ENCODE measurements around the gene ACTL8.

GRCh38 chr1:17791480-17791879 is 36.3 kb downstream of the ACTL8 start:
- TF ChIP-seq EZH2phosphoT487 (IDR thresholded peaks at IDR 0.05; ENCODE audit: unreplicated experiment) = no peak
- no peak for TF ChIP-seq CTCF (conservative IDR thresholded peaks at IDR 0.05; ENCODE audit: low read depth in 2 of 2)
- TF ChIP-seq REST (IDR thresholded peaks at IDR 0.05; ENCODE audit: unreplicated experiment) = no peak
